Astrocyte of the hippocampus (primary cell): ENCODE results near the gene KIF11.

ENCODE experiments used
- DNase-seq: peaks from one replicate; pipeline ENCODE4 v3.0.0; 2011; ENCODE audit warnings: low read depth, low spot score

Gene KIF11

DNA sequence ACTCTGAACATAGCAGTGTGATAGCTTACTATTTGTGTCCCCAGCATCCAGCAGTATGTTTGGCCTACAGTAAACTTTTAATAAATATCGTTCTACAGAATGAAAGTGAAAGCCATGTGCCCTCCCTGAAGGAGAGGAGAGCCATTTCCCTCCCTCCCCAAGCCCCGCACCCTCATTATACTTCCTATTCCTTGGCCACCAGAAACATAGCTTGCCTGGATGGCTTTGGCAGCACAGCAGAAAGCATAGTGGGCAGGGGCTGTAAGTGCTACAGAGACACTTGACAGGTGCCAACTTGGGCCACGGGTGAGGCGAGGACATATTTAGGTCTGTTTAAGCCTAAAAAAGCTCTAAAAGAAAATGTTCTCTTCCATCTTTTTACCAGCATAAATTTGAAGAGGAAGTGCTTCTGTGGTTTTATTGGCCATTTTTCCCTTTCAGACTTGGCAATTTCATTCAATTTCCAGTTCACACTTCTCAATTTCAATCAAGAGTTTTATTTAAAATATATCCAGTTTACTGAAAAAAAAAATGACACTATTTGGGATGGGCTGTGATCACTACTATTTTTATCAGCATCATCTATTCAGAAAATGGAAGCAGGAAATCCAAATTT, 109.5 kb downstream of the KIF11 start:
- no peak for DNase-seq
